ENCODE results near the gene POLE2.

Gene POLE2

DNA sequence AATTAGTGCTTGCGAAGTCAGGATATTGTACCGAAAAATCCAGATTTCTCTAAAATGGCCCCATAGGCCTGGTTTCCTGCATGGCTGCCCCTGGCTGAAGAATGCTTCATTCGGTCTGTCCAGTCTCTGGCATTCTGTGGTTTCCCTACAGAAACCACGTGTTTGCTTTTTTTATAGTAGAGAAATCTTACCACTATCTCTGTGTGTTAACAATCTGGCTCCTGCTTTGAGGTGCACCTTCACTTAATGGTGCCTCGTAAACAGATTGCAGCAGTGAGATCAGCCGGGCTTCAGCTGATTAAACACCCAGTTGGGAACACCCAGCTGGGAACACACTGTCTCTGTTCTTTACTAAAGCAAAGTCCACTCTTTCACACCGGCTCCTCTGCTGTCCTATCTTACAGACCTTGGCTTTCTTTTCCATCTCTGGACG is 46.3 kb downstream of the POLE2 start:
- H3K4me2 ChIP-seq (ENCODE audit: low read depth, low read length, poor library complexity, severe bottlenecking), result peak overlapping the region; percentile 1
- H3K9me3 ChIP-seq (ENCODE audit: insufficient read depth, low read length), result no peaks in the 10 kb centered on the region
- peaks cover 10% of the 10 kb centered on the region for H4K20me1 ChIP-seq (ENCODE audit: low read depth, low read length)
- H3K79me2 ChIP-seq (ENCODE audit: insufficient read depth, low read length), result peaks cover 65% of the 10 kb centered on the region
- H3K36me3 ChIP-seq (ENCODE audit: low read length), result peaks cover 4% of the 10 kb centered on the region; the same call in 1 of the 2 replicates
- H2AFZ ChIP-seq (ENCODE audit: low read depth, low read length, severe bottlenecking), result no peak overlapping the region
- no peaks in the 10 kb centered on the region for H3K9me2 ChIP-seq (replicated peaks; ENCODE audit: insufficient read depth, low read length)
- TF ChIP-seq, protein P1, sequence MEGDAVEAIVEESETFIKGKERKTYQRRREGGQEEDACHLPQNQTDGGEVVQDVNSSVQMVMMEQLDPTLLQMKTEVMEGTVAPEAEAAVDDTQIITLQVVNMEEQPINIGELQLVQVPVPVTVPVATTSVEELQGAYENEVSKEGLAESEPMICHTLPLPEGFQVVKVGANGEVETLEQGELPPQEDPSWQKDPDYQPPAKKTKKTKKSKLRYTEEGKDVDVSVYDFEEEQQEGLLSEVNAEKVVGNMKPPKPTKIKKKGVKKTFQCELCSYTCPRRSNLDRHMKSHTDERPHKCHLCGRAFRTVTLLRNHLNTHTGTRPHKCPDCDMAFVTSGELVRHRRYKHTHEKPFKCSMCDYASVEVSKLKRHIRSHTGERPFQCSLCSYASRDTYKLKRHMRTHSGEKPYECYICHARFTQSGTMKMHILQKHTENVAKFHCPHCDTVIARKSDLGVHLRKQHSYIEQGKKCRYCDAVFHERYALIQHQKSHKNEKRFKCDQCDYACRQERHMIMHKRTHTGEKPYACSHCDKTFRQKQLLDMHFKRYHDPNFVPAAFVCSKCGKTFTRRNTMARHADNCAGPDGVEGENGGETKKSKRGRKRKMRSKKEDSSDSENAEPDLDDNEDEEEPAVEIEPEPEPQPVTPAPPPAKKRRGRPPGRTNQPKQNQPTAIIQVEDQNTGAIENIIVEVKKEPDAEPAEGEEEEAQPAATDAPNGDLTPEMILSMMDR (IDR thresholded peaks at IDR 0.05; ENCODE audit: insufficient read depth, low read length, poor library complexity, severe bottlenecking), result no peak
- TF ChIP-seq EZH2phosphoT487 (conservative IDR thresholded peaks at IDR 0.05; ENCODE audit: low read length), result no peak
- peak overlapping the region; percentile 12; the same call in 1 of the 2 replicates for H3K9ac ChIP-seq (ENCODE audit: low read length)
- H3F3A ChIP-seq (ENCODE audit: insufficient read depth), result peaks cover 20% of the 10 kb centered on the region; the same call in 1 of the 2 replicates
- H3K27me3 ChIP-seq (ENCODE audit: low read length), result no peaks in the 10 kb centered on the region
- peak overlapping the region; percentile 7; the same call in 1 of the 2 replicates for H3K27ac ChIP-seq (ENCODE audit: low read depth, low read length)
- H3K4me3 ChIP-seq (ENCODE audit: insufficient read depth, low read length, poor library complexity, severe bottlenecking), result no peak overlapping the region

DNA sequence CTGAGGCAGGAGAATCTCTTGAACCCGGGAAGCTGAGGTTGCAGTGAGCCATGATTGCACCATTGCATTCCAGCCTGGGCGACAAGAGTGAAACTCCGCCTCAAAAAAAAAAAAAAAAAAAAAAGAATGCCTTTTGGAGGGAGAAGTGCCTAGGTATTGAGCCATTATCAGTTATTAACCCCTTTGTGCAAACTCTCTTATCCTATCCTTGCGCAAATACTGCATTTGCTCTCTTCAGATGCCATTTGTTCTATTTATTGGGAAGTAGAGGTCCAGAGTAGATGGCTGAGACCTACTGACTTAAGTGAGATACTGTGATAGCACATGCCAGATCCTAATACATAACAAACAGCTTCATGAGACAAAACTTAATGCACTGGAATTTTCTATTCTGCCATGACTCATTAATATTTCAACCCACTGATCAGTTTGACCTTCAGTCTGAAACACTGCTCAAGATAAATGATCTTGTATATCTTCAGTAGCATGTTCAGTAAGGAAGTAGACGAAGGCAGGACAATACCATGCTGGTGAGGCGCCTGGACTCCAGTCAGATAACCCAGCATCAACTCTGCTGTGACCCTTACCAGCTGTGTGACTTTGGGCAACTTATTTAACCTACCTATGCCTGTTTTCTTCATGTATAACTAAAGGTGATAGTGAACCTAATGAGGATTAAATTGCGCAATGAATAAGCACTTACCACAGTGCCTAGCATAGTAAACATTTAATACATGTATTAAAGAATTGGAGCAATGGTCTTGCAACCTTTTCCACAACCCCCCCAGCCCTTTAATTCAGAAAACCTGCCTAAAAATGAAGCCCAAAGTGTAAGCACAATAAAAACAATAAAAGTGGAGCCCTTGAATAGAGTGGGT is 47.2 kb downstream of the POLE2 start:
- Histone ChIP-seq H3K27ac (ENCODE audit: low read depth, low read length) (peak overlapping the region; percentile 7; the same call in 1 of the 2 replicates), H3F3A (ENCODE audit: insufficient read depth) (peaks cover 20% of the 10 kb centered on the region; the same call in 1 of the 2 replicates), H3K4me2 (ENCODE audit: low read depth, low read length, poor library complexity, severe bottlenecking) (no peak overlapping the region), H3K4me3 (ENCODE audit: insufficient read depth, low read length, poor library complexity, severe bottlenecking) (no peak overlapping the region), H4K20me1 (ENCODE audit: low read depth, low read length) (peaks cover 11% of the 10 kb centered on the region), H3K9me3 (ENCODE audit: insufficient read depth, low read length) (no peaks in the 10 kb centered on the region), H3K9ac (ENCODE audit: low read length) (no peak overlapping the region), H3K9me2 (replicated peaks; ENCODE audit: insufficient read depth, low read length) (no peaks in the 10 kb centered on the region), H3K36me3 (ENCODE audit: low read length) (peaks cover 4% of the 10 kb centered on the region; the same call in 1 of the 2 replicates), H2AFZ (ENCODE audit: low read depth, low read length, severe bottlenecking) (no peak overlapping the region), H3K79me2 (ENCODE audit: insufficient read depth, low read length) (peaks cover 74% of the 10 kb centered on the region), H3K27me3 (ENCODE audit: low read length) (no peaks in the 10 kb centered on the region)
- TF ChIP-seq, protein P1 (IDR thresholded peaks at IDR 0.05; ENCODE audit: insufficient read depth, low read length, poor library complexity, severe bottlenecking), result no peak
- TF ChIP-seq EZH2phosphoT487 (conservative IDR thresholded peaks at IDR 0.05; ENCODE audit: low read length), result no peak

DNA sequence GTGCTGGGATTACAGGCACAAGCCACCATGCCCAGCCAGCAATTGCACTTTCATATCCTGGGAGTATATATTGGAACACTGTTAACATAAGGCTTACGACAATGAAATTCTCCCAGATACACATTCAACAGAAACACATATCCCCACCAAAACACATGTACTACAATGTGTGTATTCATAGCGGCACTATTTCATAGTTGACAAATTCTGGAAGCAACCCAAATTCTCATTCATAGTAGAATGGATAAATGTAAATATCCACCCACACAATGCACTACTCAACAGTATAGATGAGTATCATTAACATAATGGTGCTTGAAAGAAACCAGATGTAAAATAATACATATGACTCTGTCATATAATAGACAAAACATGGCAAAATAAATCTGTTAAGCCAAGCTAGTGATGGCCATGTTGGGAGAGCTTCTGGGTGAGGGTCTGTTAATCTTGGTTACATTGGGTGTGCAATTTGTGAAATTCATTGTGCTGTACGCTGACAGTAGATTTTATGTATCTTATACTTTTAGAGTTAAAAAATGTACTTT is 50.4 kb downstream of the POLE2 start:
- H3K9me2 ChIP-seq (replicated peaks; ENCODE audit: insufficient read depth, low read length), result no peaks in the 10 kb centered on the region
- H3K27me3 ChIP-seq (ENCODE audit: low read length), result no peaks in the 10 kb centered on the region
- H3K27ac ChIP-seq (ENCODE audit: low read depth, low read length), result no peak overlapping the region
- H3K4me2 ChIP-seq (ENCODE audit: low read depth, low read length, poor library complexity, severe bottlenecking), result no peak overlapping the region
- H3K4me3 ChIP-seq (ENCODE audit: insufficient read depth, low read length, poor library complexity, severe bottlenecking), result no peak overlapping the region
- H3K79me2 ChIP-seq (ENCODE audit: insufficient read depth, low read length), result peaks cover 88% of the 10 kb centered on the region
- peaks cover 8% of the 10 kb centered on the region; the same call in 1 of the 2 replicates for H3F3A ChIP-seq (ENCODE audit: insufficient read depth)
- no peak overlapping the region for H3K9ac ChIP-seq (ENCODE audit: low read length)
- no peaks in the 10 kb centered on the region; the same call in 1 of the 2 replicates for H3K36me3 ChIP-seq (ENCODE audit: low read length)
- no peak overlapping the region for H2AFZ ChIP-seq (ENCODE audit: low read depth, low read length, severe bottlenecking)
- H3K9me3 ChIP-seq (ENCODE audit: insufficient read depth, low read length), result no peaks in the 10 kb centered on the region
- no peak for TF ChIP-seq EZH2phosphoT487 (conservative IDR thresholded peaks at IDR 0.05; ENCODE audit: low read length)
- TF ChIP-seq, protein P1 (IDR thresholded peaks at IDR 0.05; ENCODE audit: insufficient read depth, low read length, poor library complexity, severe bottlenecking), result no peak
- peaks cover 5% of the 10 kb centered on the region; the same call in 1 of the 2 replicates for H4K20me1 ChIP-seq (ENCODE audit: low read depth, low read length)

All from SU-DHL-6 (cell line).